GM19025 (cell line): ENCODE data around the gene BCAT1.

ENCODE experiments used
- ATAC-seq: cut with Tn5 transposase; IDR thresholded peaks from one replicate; pipeline ENCODE4 v1.9.1; 2021; ENCODE audit warnings: mild to moderate bottlenecking, low read depth, moderate library complexity; ENCODE audit not compliant: unreplicated experiment

Gene BCAT1

GRCh38 chr12:24776861-24777260 is 172.0 kb downstream of the BCAT1 start:
- ATAC-seq, result no peak

- ATAC-seq, result no peak
Observed at GRCh38 chr12:24775073-24775472, 173.8 kb downstream of the BCAT1 start.

- no peak for ATAC-seq
Observed at GRCh38 chr12:24773996-24774395, 174.9 kb downstream of the BCAT1 start.

- ATAC-seq, result no peak
Observed at GRCh38 chr12:24772813-24773212, 176.1 kb downstream of the BCAT1 start.

GRCh38 chr12:24770821-24771220 is 178.1 kb downstream of the BCAT1 start:
- ATAC-seq, result no peak

GRCh38 chr12:24770334-24770733 is 178.6 kb downstream of the BCAT1 start:
- ATAC-seq, result no peak

DNA sequence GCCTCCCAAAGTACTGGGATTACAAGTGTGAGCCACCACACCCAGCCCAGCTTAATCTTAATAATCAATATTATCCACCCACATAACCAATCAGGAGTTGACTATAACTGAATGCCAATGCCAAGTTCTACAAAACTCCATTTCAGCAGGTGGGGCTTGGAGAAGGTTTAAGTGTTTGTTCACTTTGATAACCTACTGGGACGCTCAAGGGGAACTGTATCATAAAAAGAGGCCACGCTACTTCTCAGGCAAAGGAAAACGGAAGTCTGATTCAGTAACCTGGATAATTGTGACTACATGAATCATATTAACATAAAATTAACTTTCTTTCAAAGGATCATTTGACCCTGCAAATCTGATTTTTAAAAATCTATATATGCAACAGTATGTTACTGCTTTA is 179.2 kb downstream of the BCAT1 start:
- no peak for ATAC-seq

GRCh38 chr12:24768415-24768814 is 180.5 kb downstream of the BCAT1 start:
- ATAC-seq, result no peak

DNA sequence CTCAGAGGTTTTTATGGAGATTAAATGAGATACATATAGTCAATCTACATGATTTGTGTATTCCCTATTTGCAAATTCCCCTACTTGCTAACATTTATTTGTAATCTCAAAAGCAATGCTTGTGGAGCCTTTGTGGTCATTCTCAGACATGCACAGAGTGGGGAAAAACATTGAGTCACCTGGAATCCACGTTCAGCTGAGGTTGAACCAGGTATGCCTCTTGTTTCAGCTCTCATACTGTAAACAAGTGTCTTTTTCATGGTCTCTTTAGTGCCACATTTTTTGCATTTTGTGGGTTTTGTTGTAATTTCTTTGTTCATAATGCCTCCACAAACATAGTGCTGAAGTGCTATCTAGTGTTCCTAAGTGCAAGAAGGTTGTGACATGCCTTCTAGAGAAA is 181.9 kb downstream of the BCAT1 start:
- no peak for ATAC-seq

DNA sequence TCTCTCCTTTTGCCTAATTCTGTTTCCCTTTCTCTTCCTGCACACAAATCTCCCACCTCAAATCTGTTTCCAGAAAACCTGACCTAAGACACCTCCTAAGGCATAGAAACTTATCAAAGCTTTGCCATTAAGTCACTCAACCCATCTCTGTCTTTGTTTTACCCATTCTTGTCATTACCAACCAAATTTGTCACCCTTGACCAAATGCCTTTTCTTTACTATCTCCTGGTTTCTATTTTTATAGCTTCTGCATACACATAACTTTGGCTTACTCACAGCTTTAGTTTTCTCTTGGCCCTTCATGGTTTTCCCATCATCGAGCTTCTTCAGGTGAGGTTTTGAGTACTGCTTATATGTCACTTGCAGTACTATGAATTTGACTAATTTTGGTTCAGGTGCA is 184.2 kb downstream of the BCAT1 start:
- ATAC-seq, result no peak

GRCh38 chr12:24760606-24761378 is 188.1 kb downstream of the BCAT1 start:
- ATAC-seq, result no peak

DNA sequence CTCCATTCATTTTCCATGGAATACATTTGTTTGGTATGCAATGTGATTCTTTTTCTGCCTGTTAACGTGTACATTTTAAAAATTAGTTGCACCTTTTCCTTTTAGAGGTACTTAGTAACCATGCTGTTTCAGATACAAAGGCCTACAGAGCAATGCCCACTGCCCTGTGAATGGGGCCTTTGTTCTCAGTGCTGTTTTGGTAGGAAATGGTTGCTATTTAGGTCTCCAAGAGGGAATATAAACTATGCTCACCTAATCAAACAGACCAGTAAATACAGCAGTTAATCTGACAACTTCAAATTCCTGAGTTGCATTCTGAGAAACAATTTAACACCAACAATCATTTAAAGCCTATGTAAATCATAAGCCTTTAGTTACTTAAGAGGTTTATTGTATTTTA is 188.7 kb downstream of the BCAT1 start:
- ATAC-seq, result no peak
